H1 (cell line): ENCODE data around the gene MLN. TPM values are rescaled to one million over a fixed set of nuclear protein-coding genes. Genes with fewer than 3 reads are reported as not detected.

ENCODE experiments used
- CTCF ChIA-PET: fragments of 300-600 bp; sonication (Branson Sonifier 250); formaldehyde crosslinking; loops from one replicate; lab custom pipeline; 2021; ENCODE audit not compliant: partially characterized antibody; lab: Charles Lee
- POLR2A ChIA-PET: fragments of 300-600 bp; sonication (Branson Sonifier 250); formaldehyde crosslinking; loops from one replicate; lab custom pipeline; 2021; ENCODE audit warnings: inconsistent platforms; ENCODE audit not compliant: partially characterized antibody; lab: Charles Lee
- DNase-seq, 2 experiments: peaks; one replicate each; pipeline versions ENCODE4 v3.0.0 to v3.0.0-alpha.2; 2010 to 2022; ENCODE audit warnings: low spot score in 2 of 2, low read depth in 1 of 2, mixed read lengths in 1 of 2
- FAIRE-seq: peaks from 2 replicates; lab custom pipeline; 2011; peaks lifted over from hg19 to GRCh38; lab: Jason Lieb, UNC
- H2AFZ ChIP-seq: 2 replicates; pipeline ENCODE4 v1.8.1; 2012; ENCODE audit warnings: low read length, inconsistent platforms
- H2AK5ac ChIP-seq: 2 replicates; pipeline ENCODE4 v1.6.1; 2013; ENCODE audit warnings: low read depth, low read length
- H2BK120ac ChIP-seq: replicated peaks from 2 replicates; pipeline ENCODE3; 2013; ENCODE audit warnings: low read depth, low read length, inconsistent platforms
- H2BK12ac ChIP-seq: 2 replicates; pipeline ENCODE4 v1.6.1; 2013; ENCODE audit warnings: low read depth, low read length
- H2BK15ac ChIP-seq: 2 replicates; pipeline ENCODE4 v1.6.1; 2013; ENCODE audit warnings: low read length
- H2BK20ac ChIP-seq: 2 replicates; pipeline ENCODE4 v1.6.1; 2013; ENCODE audit warnings: low read length
- H2BK5ac ChIP-seq: 2 replicates; pipeline ENCODE4 v1.6.1; 2013; ENCODE audit warnings: low read depth, low read length
- H3K14ac ChIP-seq: 2 replicates; pipeline ENCODE4 v1.6.1; 2013; ENCODE audit warnings: inconsistent platforms; ENCODE audit not compliant: insufficient read length
- H3K18ac ChIP-seq: 2 replicates; pipeline ENCODE4 v1.6.1; 2013; ENCODE audit warnings: low read length; ENCODE audit errors: extremely low read depth
- H3K23ac ChIP-seq: 2 replicates; pipeline ENCODE4 v1.6.1; 2013; ENCODE audit warnings: inconsistent platforms; ENCODE audit not compliant: insufficient read length
- H3K23me2 ChIP-seq: 2 replicates; pipeline ENCODE4 v1.6.1; 2013; ENCODE audit warnings: low read depth, low read length
- H3K27ac ChIP-seq: 2 replicates; pipeline ENCODE4 v1.6.1; 2011; ENCODE audit warnings: low read depth, low read length, inconsistent platforms
- H3K27me3 ChIP-seq, 4 experiments: replicated peaks in 1 of 4; 1 replicate in 1 of 4; 2 replicates in 3 of 4; pipeline versions ENCODE4 v1.6.1 to v1.8.1; 2011 to 2013; ENCODE audit warnings: low read length in 3 of 4, mild to moderate bottlenecking in 3 of 4, inconsistent platforms in 2 of 4, mixed read lengths in 2 of 4, moderate library complexity in 1 of 4; ENCODE audit not compliant: control insufficient read depth in 3 of 4, insufficient read depth in 3 of 4; ENCODE audit errors: extremely low read depth in 1 of 4
- H3K36me3 ChIP-seq, 4 experiments: 2 replicates each; pipeline versions ENCODE4 v1.6.1 to v1.8.1; 2011 to 2013; ENCODE audit warnings: mild to moderate bottlenecking in 4 of 4, low read length in 3 of 4, moderate library complexity in 2 of 4, control low read depth in 1 of 4, inconsistent platforms in 1 of 4; ENCODE audit not compliant: insufficient read depth in 4 of 4, control insufficient read depth in 2 of 4
- H3K4ac ChIP-seq: replicated peaks from 2 replicates; pipeline ENCODE3; 2013; ENCODE audit warnings: low read length, low read depth, mixed read lengths, inconsistent platforms; ENCODE audit not compliant: insufficient read length
- H3K4me1 ChIP-seq, 4 experiments: replicated peaks in 1 of 4; 1 replicate in 1 of 4; 2 replicates in 3 of 4; pipeline versions ENCODE4 v1.6.1 to v1.8.1; 2011 to 2013; ENCODE audit warnings: low read length in 3 of 4, inconsistent platforms in 2 of 4, mixed read lengths in 1 of 4; ENCODE audit not compliant: insufficient read depth in 4 of 4, control insufficient read depth in 3 of 4
- H3K4me2 ChIP-seq, 2 experiments: 2 replicates each; pipeline versions ENCODE4 v1.6.1 to v1.8.1; 2011 to 2013; ENCODE audit warnings: low read depth in 2 of 2, low read length in 2 of 2, control low read depth in 1 of 2, inconsistent platforms in 1 of 2, mild to moderate bottlenecking in 1 of 2; ENCODE audit not compliant: insufficient read depth in 1 of 2
- H3K4me3 ChIP-seq, 4 experiments: fragments of 200-600, 300-600 bp in 1 of 4; sonication (generic), shearing (Covaris generic), sonication (Bioruptor Twin) in 1 of 4; 2 replicates each; pipeline versions ENCODE4 v1.5.1 to v1.8.1; 2011 to 2016; ENCODE audit warnings: low read length in 4 of 4, low read depth in 3 of 4, control low read depth in 2 of 4, inconsistent platforms in 2 of 4, mild to moderate bottlenecking in 2 of 4, mixed read lengths in 1 of 4, moderate library complexity in 1 of 4; ENCODE audit not compliant: insufficient read depth in 2 of 4; ENCODE audit errors: extremely low read depth in 1 of 4
- H3K56ac ChIP-seq: replicated peaks from 2 replicates; pipeline ENCODE3; 2013; ENCODE audit warnings: low read depth, mild to moderate bottlenecking, mixed read lengths, low read length, inconsistent platforms; ENCODE audit not compliant: insufficient read length
- H3K79me1 ChIP-seq: 2 replicates; pipeline ENCODE4 v1.6.1; 2013; ENCODE audit warnings: low read depth, low read length, control low read depth
- H3K79me2 ChIP-seq, 2 experiments: 2 replicates each; pipeline versions ENCODE4 v1.6.1 to v1.8.1; 2012 to 2013; ENCODE audit warnings: low read length in 2 of 2, mild to moderate bottlenecking in 2 of 2, inconsistent platforms in 1 of 2; ENCODE audit not compliant: insufficient read depth in 2 of 2, control insufficient read depth in 1 of 2
- H3K9ac ChIP-seq, 4 experiments: replicated peaks in 1 of 4; 1 replicate in 1 of 4; 2 replicates in 3 of 4; pipeline versions ENCODE4 v1.6.1 to v1.8.1; 2011 to 2013; ENCODE audit warnings: low read depth in 3 of 4, low read length in 3 of 4, control low read depth in 2 of 4, mild to moderate bottlenecking in 2 of 4, moderate library complexity in 2 of 4, inconsistent platforms in 1 of 4; ENCODE audit errors: extremely low read depth in 1 of 4
- H3K9me3 ChIP-seq, 2 experiments: 2 replicates each; pipeline versions ENCODE4 v1.6.1 to v1.8.1; 2012 to 2013; ENCODE audit warnings: mild to moderate bottlenecking in 2 of 2, moderate library complexity in 2 of 2, control low read depth in 1 of 2, inconsistent platforms in 1 of 2, low read depth in 1 of 2, low read length in 1 of 2, mixed read lengths in 1 of 2; ENCODE audit not compliant: insufficient read depth in 2 of 2
- H4K20me1 ChIP-seq, 2 experiments: replicated peaks in 1 of 2; 2 replicates each; pipeline versions ENCODE3 to v1.8.1; 2011 to 2013; ENCODE audit warnings: inconsistent platforms in 2 of 2, low read length in 2 of 2, mild to moderate bottlenecking in 1 of 2; ENCODE audit not compliant: insufficient read depth in 2 of 2, control insufficient read depth in 1 of 2
- H4K5ac ChIP-seq: 2 replicates; pipeline ENCODE4 v1.6.1; 2013; ENCODE audit warnings: low read length, low read depth, mixed read lengths, inconsistent platforms; ENCODE audit not compliant: insufficient read length
- H4K8ac ChIP-seq: 2 replicates; pipeline ENCODE4 v1.8.0; 2013; ENCODE audit warnings: mild to moderate bottlenecking, moderate library complexity, low read length, inconsistent platforms; ENCODE audit not compliant: insufficient read depth; ENCODE audit errors: extremely low read depth
- H4K91ac ChIP-seq: replicated peaks from 2 replicates; pipeline ENCODE3; 2013; ENCODE audit warnings: low read length, mixed read lengths, inconsistent platforms; ENCODE audit not compliant: insufficient read length
- GABPA ChIP-seq: IDR thresholded peaks from 2 replicates; pipeline ENCODE4 v1.6.1; 2011; ENCODE audit warnings: mild to moderate bottlenecking, low read length, moderate library complexity, borderline replicate concordance; ENCODE audit not compliant: insufficient read depth
- GTF2F1 ChIP-seq: IDR thresholded peaks from 2 replicates; pipeline ENCODE4 v1.6.1; 2012; ENCODE audit warnings: low read depth, low read length, improper control_type of control experiment, borderline replicate concordance
- JUND ChIP-seq: IDR thresholded peaks from 2 replicates; pipeline ENCODE4 v1.6.1; 2011; ENCODE audit warnings: mild to moderate bottlenecking, improper control_type of control experiment, low read length
- KDM1A ChIP-seq: fragments of 200-600, 300-600 bp; sonication (generic); IDR thresholded peaks from 2 replicates; pipeline ENCODE4 v1.7.1; 2016; ENCODE audit warnings: mild to moderate bottlenecking, low read length, borderline replicate concordance
- MAFK ChIP-seq: IDR thresholded peaks from 2 replicates; pipeline ENCODE4 v1.6.1; 2012; ENCODE audit warnings: low read depth, mild to moderate bottlenecking, improper control_type of control experiment, low read length
- POLR2AphosphoS5 ChIP-seq: IDR thresholded peaks from 2 replicates; pipeline ENCODE4 v1.6.1; 2011; ENCODE audit warnings: low read depth, low read length
- RAD21 ChIP-seq, 2 experiments: IDR thresholded peaks in 1 of 2; conservative IDR thresholded peaks in 1 of 2; 2 replicates each; pipeline ENCODE4 v1.6.1; 2011; ENCODE audit warnings: low read depth in 2 of 2, low read length in 2 of 2, improper control_type of control experiment in 1 of 2, inconsistent platforms in 1 of 2, mild to moderate bottlenecking in 1 of 2, moderate library complexity in 1 of 2
- RNF2 ChIP-seq: fragments of 200-900, 300-1000 bp; sonication (generic); IDR thresholded peaks from 2 replicates; pipeline ENCODE4 v1.7.1; 2016; ENCODE audit warnings: borderline replicate concordance, low read depth, mild to moderate bottlenecking, antibody characterized with exemption, low read length; ENCODE audit not compliant: poor library complexity, severe bottlenecking; ENCODE audit errors: missing control alignments
- RXRA ChIP-seq: IDR thresholded peaks from 2 replicates; pipeline ENCODE4 v1.6.1; 2011; ENCODE audit warnings: low read depth, mild to moderate bottlenecking, low read length, moderate library complexity; ENCODE audit not compliant: insufficient read depth
- SP4 ChIP-seq: IDR thresholded peaks from 2 replicates; pipeline ENCODE4 v1.6.1; 2012; ENCODE audit warnings: low read length, inconsistent platforms
- SRF ChIP-seq: IDR thresholded peaks from 2 replicates; pipeline ENCODE4 v1.6.1; 2011; ENCODE audit warnings: mild to moderate bottlenecking, low read depth, low read length, moderate library complexity
- TCF12 ChIP-seq: IDR thresholded peaks from 2 replicates; pipeline ENCODE4 v1.6.1; 2011; ENCODE audit warnings: low read depth, mild to moderate bottlenecking, low read length
- ZNF274 ChIP-seq: IDR thresholded peaks from 2 replicates; pipeline ENCODE4 v1.7.0; 2012; ENCODE audit warnings: low read length, borderline replicate concordance; ENCODE audit errors: extremely low read depth
- WGBS, 2 experiments: shearing (Covaris generic) in 1 of 2; methylation state at CpG; one replicate each; pipeline versions ENCODE4 v1.1.6 to v1.1.7; 2013 to 2015; ENCODE audit warnings: low lambda C conversion rate in 2 of 2, mixed read lengths in 2 of 2, inconsistent platforms in 1 of 2, low coverage in 1 of 2, missing lambda C conversion rate in 1 of 2; ENCODE audit not compliant: insufficient replicate concordance in 2 of 2, insufficient coverage in 1 of 2, insufficient read length in 1 of 2; ENCODE audit errors: extremely low coverage in 1 of 2, missing lambda C conversion rate in 1 of 2; 5-methylcytosine and 5-hydroxymethylcytosine counted together
- polyA plus RNA-seq, 7 experiments: library from polyadenylated mRNA; depleted of rRNA in 3 of 7; stranded (reverse) in 5 of 7; unstranded in 2 of 7; fragments of >200 nt in 5 of 7; fragments of 200-250 nt in 2 of 7; gene quantifications; 1 replicate in 5 of 7; 2 replicates in 1 of 7; 4 replicates in 1 of 7; pipeline versions ENCODE4 v1.2.1 to v1.2.3, GENCODE V29; 2011 to 2013; ENCODE audit warnings: missing spikeins in 2 of 7, mixed read lengths in 2 of 7
- total RNA-seq: library from RNA; stranded (reverse); fragmentation: NEBNext Ultra II Directional; extraction: Animal tissue kit (Norgen Biotek cat#: 25700); gene quantifications from 2 replicates; pipeline ENCODE4 v1.2.1, GENCODE V29; 2021

Gene MLN
- total and polyA plus RNA-seq, 2 of the 8 experiments (the other 6 are each of a cell fraction or from before 2014, with no cell fraction given), result not detected

- no peaks in the 10 kb centered on the region for H3K23me2 ChIP-seq
- H2BK120ac ChIP-seq, result no peak overlapping the region
- H3K36me3 ChIP-seq, result peaks cover 23 to 55% (median 42%) of the 10 kb centered on the region in 4 experiments
- H2AFZ ChIP-seq, result no peak overlapping the region
- peak overlapping the region; percentile 61; the same call in 1 of the 2 replicates for H2BK5ac ChIP-seq
- no peak overlapping the region for H4K91ac ChIP-seq
- H3K14ac ChIP-seq, result no peak overlapping the region
- no peaks in the 10 kb centered on the region for H3K79me2 ChIP-seq
- no peak overlapping the region for H3K56ac ChIP-seq
- ChIA-PET POLR2A (interaction anchor here (0.6 to 9.3 kb wide), 6 partner anchors 8 to 643 kb away, joined by 3 to 101 read pairs (median 5); no protein-coding TSS in a partner anchor), CTCF (interaction anchor here (0.8 to 14.3 kb wide), 17 partner anchors 7 to 382 kb away, joined by 4 to 157 read pairs (median 48); partner anchors contain the start of gene IP6K3)
- no peaks in the 10 kb centered on the region for H3K79me1 ChIP-seq
- H4K8ac ChIP-seq, result no peak overlapping the region
- FAIRE-seq (no peak), DNase-seq (no peak)
- no peak overlapping the region for H3K4me3 ChIP-seq
- H3K4me1 ChIP-seq, result peaks cover 10 to 32% (median 22%) of the 10 kb centered on the region in 4 experiments
- no peak overlapping the region for H3K27ac ChIP-seq
- no peak overlapping the region for H2BK12ac ChIP-seq
- 92% methylated on average over 6 of the region's 6 CpGs; no CpG with 5 or more reads in 1 of the 2 experiments for WGBS, 2 experiments
- no peak overlapping the region for H4K5ac ChIP-seq
- H3K9ac ChIP-seq, result no peak overlapping the region
- H3K9me3 ChIP-seq, result no peaks in the 10 kb centered on the region
- H3K18ac ChIP-seq, result peak overlapping the region; percentile 7; the same call in 1 of the 2 replicates
- H3K27me3 ChIP-seq, result no peaks in the 10 kb centered on the region
- H3K4me2 ChIP-seq, result no peak overlapping the region
- no peak overlapping the region for H2BK15ac ChIP-seq
- peaks cover 0 to 6% of the 10 kb centered on the region in 2 experiments for H4K20me1 ChIP-seq
- no peak overlapping the region for H3K4ac ChIP-seq
- H2BK20ac ChIP-seq, result no peak overlapping the region
- H2AK5ac ChIP-seq, result no peak overlapping the region; the same call in none of the 2 replicates
- H3K23ac ChIP-seq, result no peak overlapping the region
- no peak for TF ChIP-seq TCF12
- TF ChIP-seq ZNF274, result no peak
- no peak for TF ChIP-seq SRF
- no peak for TF ChIP-seq MAFK
- TF ChIP-seq RNF2, result no peak
- TF ChIP-seq RXRA, result no peak
- TF ChIP-seq SP4, result no peak
- no peak for TF ChIP-seq KDM1A
- no peak for TF ChIP-seq RAD21 (IDR thresholded peaks at IDR 0.05 in 1 of 2, conservative IDR thresholded peaks at IDR 0.05 in 1 of 2; ENCODE audit: low read depth in 2 of 2, low read length in 2 of 2)
- TF ChIP-seq GTF2F1, result no peak
- no peak for TF ChIP-seq JUND
- no peak for TF ChIP-seq POLR2AphosphoS5
- no peak for TF ChIP-seq GABPA
These were observed 30.8 kb downstream of the MLN start for GRCh38 chr6:33772902-33773472.
